Stimulated activated CD4-positive, alpha-beta T cell treated with anti-CD3 and anti-CD28 coated beads, Interleukin-1b, Interleukin-23, amount 100 ng/mL, for 4 hours (primary cell): ENCODE measurements around the gene CLK3.
A peak's percentile ranks its signal among the peaks of the same experiment; 100 is the strongest.

Source experiments
- DNase-seq, 2 donors: peaks; one replicate each; pipeline ENCODE4 v3.0.0-alpha.2; 2020; ENCODE audit warnings: low read depth in 2 of 2

CLK3 gene

DNA sequence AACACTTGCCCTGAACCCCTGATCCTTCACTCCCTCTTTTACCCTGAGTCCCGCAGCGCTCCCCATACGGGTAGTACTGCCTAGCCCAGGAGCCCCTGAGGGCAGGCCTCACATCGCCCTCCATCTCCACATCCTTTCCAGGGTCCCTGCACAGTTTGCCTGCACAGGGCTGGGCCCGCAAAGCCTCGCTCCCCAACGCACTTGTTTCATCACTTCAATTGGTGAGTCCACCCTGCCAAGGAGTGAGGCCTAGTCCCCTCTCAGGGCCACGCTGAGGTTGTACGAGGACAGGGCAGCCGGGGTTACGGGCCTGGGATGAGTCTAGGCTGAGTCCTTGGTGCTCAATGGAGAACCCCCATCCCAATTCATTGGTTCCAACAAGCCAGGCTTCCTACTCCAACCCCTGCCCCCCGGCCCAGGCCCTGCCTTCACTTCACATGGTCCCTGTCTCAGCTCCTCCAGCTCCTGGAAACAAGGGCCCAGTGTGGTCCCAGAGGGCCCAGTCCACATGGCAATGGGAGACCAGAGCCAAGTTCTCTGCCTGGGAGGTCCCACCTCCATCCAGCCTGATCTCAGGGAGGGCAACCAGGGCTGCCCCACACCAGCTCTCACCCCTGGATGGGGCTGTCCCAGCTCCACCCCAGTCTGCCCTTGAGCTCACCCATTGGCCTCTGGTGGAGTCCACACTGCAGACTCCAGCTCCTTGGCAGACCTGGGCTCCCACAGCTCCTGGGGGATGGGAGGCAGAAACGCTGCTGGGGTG is 12.4 kb upstream of the CLK3 start:
- DNase-seq = no peak

DNA sequence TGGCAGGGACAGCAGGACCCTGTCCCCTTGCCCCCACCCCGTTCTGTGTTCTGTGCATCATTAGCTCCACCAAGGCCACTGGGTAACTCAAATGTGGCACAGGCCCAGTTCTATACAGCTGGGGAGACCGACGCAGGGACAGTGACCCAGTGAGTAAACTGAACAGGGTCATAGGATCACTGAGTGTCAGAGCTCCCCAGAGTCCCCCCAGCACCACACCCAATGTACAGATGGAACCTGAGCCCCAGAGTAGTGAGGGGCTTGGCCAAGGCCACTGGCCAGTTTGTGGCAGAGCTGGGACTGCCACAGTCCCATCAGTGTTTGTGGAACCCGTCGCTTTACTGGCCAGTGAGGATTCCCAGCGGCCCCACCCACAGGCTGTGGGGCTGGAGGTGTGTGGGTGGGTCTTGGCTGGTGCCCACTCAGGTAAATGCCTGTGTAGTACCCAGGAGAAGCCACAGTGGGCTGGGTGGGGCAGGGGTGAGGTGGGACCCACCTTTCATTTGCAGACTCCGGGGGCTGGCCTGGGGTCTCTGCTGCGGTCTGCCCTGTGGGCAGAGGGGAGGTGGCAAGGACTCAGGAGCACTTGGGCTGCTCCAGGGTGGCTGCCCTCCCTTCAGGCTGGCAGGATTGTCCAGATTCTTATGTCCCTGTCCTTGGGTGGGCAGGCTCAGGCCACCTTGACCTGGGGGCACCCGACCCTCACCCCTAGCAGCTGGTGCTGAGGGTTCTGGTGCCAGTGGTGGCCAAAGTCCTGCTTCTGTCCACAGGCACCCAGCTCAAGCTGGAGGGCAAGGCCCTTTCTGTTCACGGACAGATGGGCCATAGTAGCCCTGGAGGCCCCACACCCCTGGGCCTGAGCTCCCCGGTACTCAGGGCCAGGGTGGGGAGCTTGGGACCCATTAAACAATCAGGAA is 11.6 kb upstream of the CLK3 start:
- DNase-seq = no peak

DNA sequence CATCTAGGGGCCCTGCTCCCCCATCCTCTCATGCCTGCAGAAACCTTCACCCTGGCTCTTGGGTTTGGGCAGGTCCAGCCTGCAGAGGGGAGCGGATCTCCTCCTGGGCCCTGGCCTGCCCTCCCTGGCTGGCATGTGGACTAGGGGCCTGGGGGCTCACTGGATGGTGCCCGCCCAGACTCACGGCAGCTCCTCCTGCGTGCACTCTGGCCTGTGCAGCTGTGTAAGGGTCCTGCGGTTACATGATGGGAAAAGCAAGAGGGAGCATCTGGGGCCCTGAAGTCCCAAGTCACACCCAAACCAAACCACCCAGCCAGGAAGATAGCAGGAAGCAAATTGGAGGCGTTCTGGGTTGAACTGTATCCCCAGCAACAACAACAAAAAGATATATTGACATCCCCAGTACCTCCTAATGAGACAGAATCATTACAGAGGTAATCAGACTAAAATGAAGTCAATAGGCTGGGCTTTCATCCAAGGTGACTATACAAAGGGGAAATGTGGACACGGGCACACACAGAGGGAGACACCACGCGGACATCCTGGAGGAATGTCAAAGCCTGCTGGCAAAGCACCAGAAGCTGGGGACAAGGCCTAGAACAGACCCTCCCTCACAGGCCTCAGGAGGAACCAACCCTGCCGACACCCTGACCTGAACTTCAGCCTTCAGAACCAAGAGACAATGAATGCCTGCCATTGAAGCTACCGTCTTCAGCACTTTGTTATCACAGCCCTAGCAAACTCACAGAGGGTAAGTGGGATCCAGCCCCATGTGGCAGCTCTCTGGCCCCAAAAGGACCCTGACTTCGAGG is 10.4 kb upstream of the CLK3 start:
- no peak for DNase-seq

GRCh38 chr15:74605795-74606150 is 9.9 kb upstream of the CLK3 start:
- DNase-seq = no peak

DNA sequence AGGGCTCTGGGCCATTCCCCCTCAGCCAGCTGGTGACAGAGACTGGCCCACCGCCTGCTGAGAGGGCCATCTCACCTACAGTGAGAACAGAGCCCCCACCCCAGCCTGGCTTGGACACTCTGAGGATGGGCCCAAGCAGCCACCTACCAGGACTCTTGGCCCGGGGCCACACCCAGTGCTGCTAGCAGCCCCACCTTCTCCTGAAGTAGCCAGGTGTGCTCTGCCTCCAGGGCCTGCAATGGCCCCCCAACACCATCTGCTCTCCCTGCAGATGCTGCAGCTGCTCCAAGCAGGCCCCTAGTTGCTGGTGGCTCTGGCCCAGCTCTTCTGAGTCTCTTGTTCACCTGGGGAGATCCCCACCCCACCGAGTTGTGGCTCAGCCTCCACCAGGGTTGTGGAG is 6.8 kb upstream of the CLK3 start:
- DNase-seq = no peak

GRCh38 chr15:74609938-74610301 is 5.7 kb upstream of the CLK3 start:
- no peak for DNase-seq

- DNase-seq = no peak
Observed at GRCh38 chr15:74610302-74610951, 5.2 kb upstream of the CLK3 start.

DNA sequence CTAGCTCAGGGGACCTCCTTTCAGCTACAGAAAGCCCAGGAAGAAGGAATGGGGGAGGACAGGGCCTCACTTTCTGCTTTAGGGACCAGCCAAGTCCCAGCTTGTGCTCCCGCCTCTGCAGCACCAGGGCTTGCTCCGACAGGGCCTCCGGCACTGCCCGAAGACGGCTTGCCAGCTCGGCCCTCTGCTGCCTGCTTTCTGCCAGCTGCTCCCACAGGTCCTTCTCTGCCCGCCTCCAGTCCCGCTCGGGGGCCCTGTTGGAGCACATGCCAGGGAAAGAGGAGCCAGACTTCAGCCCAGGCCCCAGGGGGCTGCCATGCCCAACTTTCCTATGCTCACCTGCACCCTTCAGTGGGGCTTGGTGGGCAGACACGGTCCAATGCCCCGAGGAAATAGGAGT is 4.3 kb upstream of the CLK3 start:
- DNase-seq = no peak

DNA sequence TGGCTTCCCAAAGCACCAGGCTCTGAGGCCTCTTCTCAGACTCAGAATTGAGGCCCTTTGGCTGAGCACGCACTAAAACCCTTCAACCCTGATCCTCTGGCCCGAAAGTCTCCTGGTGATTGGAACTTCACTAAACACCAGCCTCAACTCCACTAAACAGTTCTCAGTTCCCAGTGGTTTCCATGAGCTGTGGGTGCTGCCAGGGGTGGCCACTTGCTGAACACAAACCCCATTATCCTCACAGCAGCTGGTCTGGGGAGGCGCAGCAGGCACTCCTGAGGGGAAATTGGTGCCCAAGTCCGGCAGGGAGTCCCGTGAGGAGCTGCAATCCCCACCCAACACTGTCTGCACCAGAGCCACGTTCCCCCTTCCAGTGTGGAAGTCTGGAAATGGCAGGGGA is 3.8 kb upstream of the CLK3 start:
- DNase-seq = no peak

- no peak for DNase-seq
Observed at GRCh38 chr15:74612677-74613076, 3.0 kb upstream of the CLK3 start.

GRCh38 chr15:74613089-74613952 is 2.3 kb upstream of the CLK3 start:
- DNase-seq = no peak

- no peak for DNase-seq
Observed at GRCh38 chr15:74613953-74614743, 1.5 kb upstream of the CLK3 start.

- DNase-seq = peak; percentile 81 to 85
Observed at GRCh38 chr15:74614744-74615507, 710 bp upstream of the CLK3 start.

- peak; percentile 39 to 49 for DNase-seq
Observed at GRCh38 chr15:74616366-74616939, 817 bp downstream of the CLK3 start.

DNA sequence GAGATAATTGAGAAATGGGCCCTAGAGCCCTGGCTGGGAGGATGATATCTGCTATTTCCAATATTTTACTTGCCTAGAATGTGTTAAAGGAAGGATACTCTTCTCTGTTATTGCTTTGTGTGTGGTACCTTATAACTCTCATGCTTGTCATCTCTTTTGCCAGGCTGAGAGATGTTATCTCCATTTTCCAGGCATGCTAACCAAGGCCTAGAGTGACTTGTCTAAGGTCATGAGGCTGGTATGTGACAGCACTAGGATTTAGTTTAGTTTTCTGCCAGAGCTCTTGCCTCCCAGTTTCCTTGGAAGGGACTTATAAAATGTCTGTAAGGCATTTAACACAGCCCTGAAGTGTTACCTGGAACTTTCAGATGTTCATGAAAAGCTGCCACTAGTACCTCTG is 1.4 kb downstream of the CLK3 start:
- DNase-seq = no peak

GRCh38 chr15:74618841-74619596 is 3.4 kb downstream of the CLK3 start:
- DNase-seq = no peak

DNA sequence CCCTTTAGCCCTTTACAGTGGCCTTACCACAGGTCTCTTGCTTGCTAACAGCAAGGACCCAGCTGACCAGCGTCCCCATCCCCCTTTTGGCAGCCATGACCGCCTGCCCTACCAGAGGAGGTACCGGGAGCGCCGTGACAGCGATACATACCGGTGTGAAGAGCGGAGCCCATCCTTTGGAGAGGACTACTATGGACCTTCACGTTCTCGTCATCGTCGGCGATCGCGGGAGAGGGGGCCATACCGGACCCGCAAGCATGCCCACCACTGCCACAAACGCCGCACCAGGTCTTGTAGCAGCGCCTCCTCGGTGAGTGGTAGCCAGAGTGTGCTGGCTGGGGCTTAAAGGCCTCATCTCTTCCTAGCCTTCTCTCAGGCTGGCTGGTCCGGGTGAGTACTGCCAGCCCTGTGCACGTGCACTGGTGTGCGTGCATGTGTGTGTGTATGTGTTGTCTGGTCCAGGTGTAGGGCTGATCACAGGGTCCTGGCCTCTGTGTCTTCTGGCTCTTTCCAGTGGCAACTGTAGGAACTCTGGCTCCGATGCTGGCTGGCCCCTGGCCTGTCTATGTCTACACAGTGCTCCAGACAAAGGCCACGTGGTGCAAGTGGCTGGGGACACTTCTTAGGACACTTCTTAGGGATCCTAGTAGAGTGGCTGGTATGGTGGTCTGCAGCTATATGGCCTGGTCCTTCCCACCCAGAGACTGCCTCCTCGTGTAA is 4.4 kb downstream of the CLK3 start:
- DNase-seq = no peak
